Measurements from ENCODE around the gene MOCOS.

Gene MOCOS

GRCh38 chr18:36177913-36178312, 9.4 kb upstream of the MOCOS start:
- CTCF ChIA-PET, result interaction anchor here (0.7 kb wide), 1 partner anchor 107 kb away, joined by 3 read pairs; no protein-coding TSS in a partner anchor
- Histone ChIP-seq H3K4me3 (ENCODE audit: low read depth, low read length) (no peak overlapping the region), H3K27ac (ENCODE audit: extremely low read depth, low read depth, low read length) (no peak overlapping the region), H3K4me1 (ENCODE audit: control insufficient read depth, insufficient read depth, low read length) (no peaks in the 10 kb centered on the region), H3K36me3 (ENCODE audit: control insufficient read depth in 2 of 2, insufficient read depth in 1 of 2, low read length in 2 of 2) (peaks cover 6 to 48% of the 10 kb centered on the region in 2 experiments; a peak in 2 of 3 replicates), H3K9me3 (ENCODE audit: control insufficient read depth, insufficient read depth, low read depth, low read length) (no peaks in the 10 kb centered on the region)
- POLR2A ChIA-PET, result interaction anchor here (0.6 kb wide), 1 partner anchor 830 kb away, joined by 4 read pairs; no protein-coding TSS in a partner anchor
- no peak for TF ChIP-seq ZNF596 (tag by site-specific recombination; IDR thresholded peaks at IDR 0.05)
- no peak for TF ChIP-seq PRDM10 (tag by site-specific recombination; IDR thresholded peaks at IDR 0.05)
- TF ChIP-seq ZNF311 (tag by site-specific recombination; IDR thresholded peaks at IDR 0.05; ENCODE audit: borderline replicate concordance), result no peak
- no peak for TF ChIP-seq KLF17 (tag by site-specific recombination; IDR thresholded peaks at IDR 0.05)
- TF ChIP-seq ZNF239 (tag by site-specific recombination; IDR thresholded peaks at IDR 0.05), result no peak
- no peak for TF ChIP-seq ZNF394 (tag by site-specific recombination; IDR thresholded peaks at IDR 0.05; ENCODE audit: borderline replicate concordance)
- TF ChIP-seq ZNF626 (tag by site-specific recombination; IDR thresholded peaks at IDR 0.05), result no peak
- no peak for TF ChIP-seq ZNF366 (tag by site-specific recombination; conservative IDR thresholded peaks at IDR 0.05)
- no peak for TF ChIP-seq ZBTB1 (tag by site-specific recombination; IDR thresholded peaks at IDR 0.05)
- TF ChIP-seq ZNF654 (tag by site-specific recombination; IDR thresholded peaks at IDR 0.05; ENCODE audit: low read depth), result no peak
- no peak for TF ChIP-seq ZNF280C (tag by site-specific recombination; IDR thresholded peaks at IDR 0.05)
- TF ChIP-seq ZNF211 (tag by site-specific recombination; IDR thresholded peaks at IDR 0.05; ENCODE audit: low read depth), result no peak
- TF ChIP-seq ZNF18 (tag by site-specific recombination; IDR thresholded peaks at IDR 0.05), result no peak
- TF ChIP-seq ZNF488 (tag by site-specific recombination; IDR thresholded peaks at IDR 0.05), result no peak
- TF ChIP-seq ZNF610 (tag by site-specific recombination; IDR thresholded peaks at IDR 0.05; ENCODE audit: borderline replicate concordance), result no peak
